ENCODE measurements around the gene FSTL4. TPM values are rescaled to one million over a fixed set of nuclear protein-coding genes. Genes with fewer than 3 reads are reported as not detected.

FSTL4 gene
- total RNA-seq, 1 experiment from 2014 or later, result 14.3 TPM

DNA sequence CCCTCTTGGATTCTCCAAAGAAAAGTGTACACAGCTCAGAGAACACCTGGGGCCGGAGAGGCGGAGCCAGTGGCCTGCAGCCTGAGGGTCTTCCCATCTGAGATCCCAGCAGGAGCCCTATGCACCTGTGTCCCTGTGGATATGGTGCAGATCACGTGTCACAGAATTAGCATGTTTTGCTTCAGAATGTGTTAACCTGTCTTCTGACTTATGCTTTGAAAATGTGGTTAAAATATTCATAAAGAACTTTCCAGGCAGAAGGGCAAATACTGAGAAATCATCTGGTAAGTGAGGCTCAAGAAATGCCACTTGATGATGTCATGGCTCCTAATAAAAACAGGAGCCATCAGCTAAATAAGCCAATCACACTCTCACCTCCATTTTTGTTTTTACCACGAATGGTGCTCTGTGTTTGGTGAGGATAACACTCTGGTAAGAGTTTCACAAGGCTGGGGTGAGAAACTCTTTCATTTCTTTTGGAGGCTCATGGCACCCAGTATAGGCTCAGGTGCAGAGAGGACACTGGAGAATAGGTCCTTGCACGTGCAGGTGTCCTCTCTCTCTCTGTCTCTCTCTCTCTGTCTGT is 279.8 kb downstream of the FSTL4 start:
- no peak for DNase-seq (ENCODE audit: extremely low read depth, low read depth)

DNA sequence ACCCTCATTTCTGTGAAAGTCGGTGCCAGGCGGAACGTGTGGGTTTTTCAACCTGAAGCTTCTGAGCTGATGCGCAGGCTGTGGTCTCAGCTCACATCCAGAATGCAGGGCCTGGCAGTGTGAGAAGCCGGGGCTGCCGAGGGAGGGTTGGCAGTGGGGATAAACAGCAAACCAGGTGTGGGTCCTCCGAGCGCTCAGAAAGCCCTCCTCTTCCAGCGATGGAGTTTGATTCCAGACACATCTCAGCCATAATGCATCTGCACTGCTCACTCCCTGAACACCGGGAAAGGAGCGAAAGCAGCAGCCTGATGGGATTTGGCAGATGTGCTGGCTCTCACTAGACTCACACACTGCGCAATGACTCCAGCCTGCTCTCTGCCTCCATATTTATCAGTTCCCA is 280.4 kb downstream of the FSTL4 start:
- DNase-seq (ENCODE audit: extremely low read depth, low read depth), result no peak

- DNase-seq (ENCODE audit: extremely low read depth, low read depth), result no peak
Observed at GRCh38 chr5:133330956-133331355, 281.4 kb downstream of the FSTL4 start.

GRCh38 chr5:133328800-133329199 is 283.5 kb downstream of the FSTL4 start:
- DNase-seq (ENCODE audit: extremely low read depth, low read depth), result no peak

GRCh38 chr5:133327946-133328401 is 284.4 kb downstream of the FSTL4 start:
- no peak for DNase-seq (ENCODE audit: extremely low read depth, low read depth)

DNA sequence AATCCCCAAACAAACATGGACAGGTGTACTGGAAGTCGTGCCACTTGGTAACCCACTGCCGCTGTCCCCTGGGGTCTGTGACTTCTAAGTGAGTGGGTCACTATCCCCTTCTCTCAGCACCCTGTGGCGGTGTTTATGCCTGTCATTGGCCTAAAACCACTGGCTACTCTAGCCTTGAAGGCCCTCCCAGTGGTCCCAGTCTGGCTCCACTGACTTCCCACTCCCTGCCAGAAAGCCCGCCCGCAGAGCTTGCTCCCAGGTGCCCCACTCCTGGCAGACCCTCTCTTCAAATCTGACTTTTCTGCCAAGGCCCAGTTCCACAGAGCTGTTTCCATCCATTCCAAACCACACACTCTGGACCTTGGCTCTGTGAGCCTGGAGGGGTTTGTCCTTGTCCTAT is 286.0 kb downstream of the FSTL4 start:
- no peak for DNase-seq (ENCODE audit: extremely low read depth, low read depth)

DNA sequence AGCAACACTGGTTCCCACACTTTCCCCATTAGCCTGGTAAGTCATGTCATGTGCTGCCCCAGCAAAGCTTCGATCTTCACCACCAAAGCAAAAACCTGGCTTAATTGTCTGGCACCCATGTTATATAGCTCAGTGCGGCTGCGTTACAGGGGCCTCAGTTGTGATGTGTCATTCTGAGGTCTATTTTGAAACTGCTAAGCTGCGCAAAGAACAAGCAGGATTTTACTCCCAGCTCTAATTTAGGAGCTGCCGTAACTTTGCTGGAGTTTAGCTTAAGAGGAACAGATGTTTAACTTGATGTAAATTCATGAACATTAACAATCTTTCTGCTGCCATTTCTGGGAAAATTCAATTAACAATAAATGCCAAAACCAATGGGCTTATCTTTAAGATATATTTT is 286.5 kb downstream of the FSTL4 start:
- DNase-seq (ENCODE audit: extremely low read depth, low read depth), result no peak

- DNase-seq (ENCODE audit: extremely low read depth, low read depth), result no peak
Observed at GRCh38 chr5:133324926-133325325, 287.4 kb downstream of the FSTL4 start.

DNA sequence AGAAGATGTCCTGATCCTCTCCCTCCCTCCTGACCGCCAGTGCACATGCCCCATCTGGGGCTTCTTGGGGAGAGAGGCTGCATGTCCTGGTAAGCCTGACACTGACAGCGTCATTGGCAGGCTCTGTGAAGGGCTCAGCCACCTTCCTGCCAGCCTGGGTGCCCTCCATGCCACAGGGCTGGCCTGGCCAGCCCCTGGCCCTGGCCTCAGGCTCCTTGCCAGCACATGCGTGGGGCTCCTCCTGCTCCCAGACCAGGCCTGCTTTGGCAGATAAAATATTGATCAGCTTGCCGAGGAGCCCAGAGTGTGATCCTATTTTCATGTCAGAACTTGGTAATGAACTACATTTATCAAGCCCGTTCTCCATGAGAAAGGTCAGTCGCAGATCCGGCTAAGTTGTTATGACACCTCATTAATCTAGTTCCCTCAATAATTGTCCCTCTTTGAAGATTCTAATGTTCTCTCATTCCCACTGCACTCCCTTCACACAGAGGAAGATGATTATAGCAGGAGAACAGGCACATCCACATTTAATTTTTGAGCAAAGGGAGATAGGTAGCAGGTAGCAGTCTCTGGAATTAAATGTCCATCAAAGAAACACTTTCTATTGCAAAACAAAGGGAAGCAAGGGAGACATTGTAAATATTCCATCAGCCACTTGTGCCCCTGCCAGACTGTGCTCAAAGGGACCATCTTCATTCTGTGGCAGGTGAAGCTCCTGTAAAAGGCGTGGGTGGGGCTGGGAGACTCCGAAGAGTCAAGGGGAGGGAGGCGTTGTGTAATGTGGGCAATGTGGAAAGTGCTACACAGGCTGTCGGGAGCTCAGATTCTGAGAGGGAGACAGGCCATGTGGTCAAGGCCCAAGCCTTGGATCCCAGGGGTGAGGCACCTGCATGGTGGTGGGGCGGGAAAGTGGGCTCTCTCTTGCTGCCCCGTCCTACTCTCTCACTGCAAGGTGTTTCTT is 288.6 kb downstream of the FSTL4 start:
- no peak for DNase-seq (ENCODE audit: extremely low read depth, low read depth)

GRCh38 chr5:133322743-133323142 is 289.6 kb downstream of the FSTL4 start:
- no peak for DNase-seq (ENCODE audit: extremely low read depth, low read depth)

DNA sequence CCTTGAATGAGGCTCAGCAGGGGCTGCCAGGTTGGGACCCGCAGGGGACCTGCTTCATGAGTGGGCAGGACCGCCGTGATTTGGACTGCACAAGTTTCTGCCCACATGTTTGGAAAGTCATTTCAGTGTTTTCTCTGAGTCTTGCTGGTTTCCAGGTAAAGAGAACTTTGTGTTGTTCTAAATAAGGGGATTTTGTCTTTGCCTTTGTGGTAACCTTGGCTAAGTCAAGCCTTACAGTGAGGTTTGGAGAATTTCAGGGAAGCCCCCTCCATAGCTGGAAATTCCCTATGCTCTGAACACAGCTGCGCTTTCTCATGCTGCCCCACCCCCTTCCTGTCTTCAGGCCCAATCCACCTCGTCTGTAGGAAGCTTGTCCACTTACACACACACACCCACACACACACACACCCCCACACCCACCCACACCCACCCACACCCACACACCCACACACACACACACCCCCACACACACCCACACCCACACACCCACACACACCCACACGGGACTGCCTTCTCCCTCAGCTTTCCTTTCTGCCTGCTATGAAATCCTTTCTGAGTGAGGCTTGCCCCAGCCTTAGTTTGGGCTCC is 290.4 kb downstream of the FSTL4 start:
- no peak for DNase-seq (ENCODE audit: extremely low read depth, low read depth)

DNA sequence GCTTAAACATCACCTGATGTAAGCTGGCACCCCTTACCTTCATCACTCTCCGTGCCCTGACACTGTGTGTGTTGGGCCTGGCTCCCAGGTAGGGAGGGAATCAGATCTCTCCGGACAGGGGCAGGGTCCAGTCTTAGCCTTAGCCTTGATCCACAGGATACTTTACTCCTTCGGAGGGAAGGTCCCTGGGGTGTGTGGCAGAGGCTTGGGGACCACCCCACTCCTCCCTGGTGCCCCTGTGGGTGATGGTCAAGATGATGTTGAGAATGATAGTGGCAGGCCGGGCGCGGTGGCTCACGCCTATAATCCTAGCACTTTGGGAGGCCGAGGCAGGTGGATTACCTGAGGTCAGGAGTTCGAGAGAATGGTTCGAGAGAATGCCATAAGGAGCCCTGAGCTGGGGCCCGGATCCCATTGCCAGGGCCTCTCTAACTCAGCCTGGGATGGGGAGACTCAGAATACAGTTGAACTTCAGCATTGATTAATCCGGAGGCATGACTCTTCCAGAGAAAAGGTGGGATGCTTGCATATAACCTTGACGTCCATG is 291.0 kb downstream of the FSTL4 start:
- DNase-seq (ENCODE audit: extremely low read depth, low read depth), result no peak

GRCh38 chr5:133319905-133320520 is 292.3 kb downstream of the FSTL4 start:
- DNase-seq (ENCODE audit: extremely low read depth, low read depth), result no peak

- no peak for DNase-seq (ENCODE audit: extremely low read depth, low read depth)
Observed at GRCh38 chr5:133319244-133319643, 293.1 kb downstream of the FSTL4 start.

DNA sequence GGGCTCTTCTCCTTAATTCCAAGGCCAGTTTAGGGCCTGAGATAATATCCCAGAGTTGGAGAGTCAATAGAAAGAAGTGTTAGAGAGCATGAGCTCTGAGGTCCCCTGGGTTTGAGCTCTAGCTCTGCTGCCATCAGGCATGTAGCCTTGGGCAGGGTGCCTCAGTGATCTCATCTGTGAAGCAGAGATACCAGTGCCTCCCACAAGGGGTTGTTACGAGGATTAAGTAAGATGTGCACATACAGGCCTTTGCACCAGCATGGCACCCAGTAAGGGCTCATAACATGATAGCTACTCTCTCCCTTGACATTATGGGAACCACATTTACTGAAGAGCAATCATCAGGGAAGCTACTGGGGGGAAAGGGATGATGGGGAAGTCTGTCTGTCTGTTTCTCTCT is 294.8 kb downstream of the FSTL4 start:
- no peak for DNase-seq (ENCODE audit: extremely low read depth, low read depth)

DNA sequence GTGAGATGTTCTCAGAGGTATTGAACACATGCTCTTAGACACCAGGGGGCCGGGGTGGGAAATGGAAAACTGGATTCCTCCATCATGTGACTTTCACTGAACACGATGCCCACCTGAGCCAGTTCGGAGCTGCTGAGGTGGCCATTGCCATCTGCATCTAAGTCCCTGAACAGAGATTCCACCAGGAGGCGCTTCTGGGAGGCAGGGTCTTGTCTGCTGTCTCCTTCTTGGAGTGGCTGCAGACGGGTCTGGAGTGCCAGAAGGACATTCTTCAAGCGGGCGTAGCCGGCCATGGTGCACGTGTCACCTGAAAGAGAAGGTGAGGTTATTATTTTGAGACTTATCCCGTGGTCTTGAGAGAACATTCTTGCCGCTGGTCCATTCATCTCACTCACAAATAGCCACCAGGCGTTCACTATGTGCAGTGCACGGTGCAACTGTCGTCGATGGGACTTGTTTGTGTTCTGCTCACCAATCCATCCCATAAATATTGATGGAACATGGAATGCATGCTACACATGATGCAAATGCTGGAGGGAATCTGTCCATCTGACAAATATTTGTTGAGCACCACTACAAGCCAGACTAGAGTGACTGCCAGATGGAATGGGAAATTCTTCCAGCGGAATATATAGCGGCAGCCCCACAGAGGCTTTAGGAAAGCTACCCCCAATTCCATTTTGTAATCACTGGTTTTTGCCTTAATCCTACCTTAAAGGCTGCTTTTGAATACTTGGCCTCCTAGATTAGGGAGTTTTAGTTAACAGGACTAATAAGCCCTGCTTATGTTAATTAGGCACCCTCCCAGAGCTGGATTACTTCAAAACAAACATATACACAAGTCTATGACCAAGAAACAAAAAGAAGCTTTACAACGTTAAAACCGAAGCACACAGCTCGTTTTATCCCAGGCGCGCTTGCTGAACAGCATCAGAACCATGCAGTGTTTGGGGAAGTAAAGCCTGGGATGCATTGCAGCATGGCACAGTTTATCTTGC is 295.7 kb downstream of the FSTL4 start:
- DNase-seq (ENCODE audit: extremely low read depth, low read depth), result no peak

DNA sequence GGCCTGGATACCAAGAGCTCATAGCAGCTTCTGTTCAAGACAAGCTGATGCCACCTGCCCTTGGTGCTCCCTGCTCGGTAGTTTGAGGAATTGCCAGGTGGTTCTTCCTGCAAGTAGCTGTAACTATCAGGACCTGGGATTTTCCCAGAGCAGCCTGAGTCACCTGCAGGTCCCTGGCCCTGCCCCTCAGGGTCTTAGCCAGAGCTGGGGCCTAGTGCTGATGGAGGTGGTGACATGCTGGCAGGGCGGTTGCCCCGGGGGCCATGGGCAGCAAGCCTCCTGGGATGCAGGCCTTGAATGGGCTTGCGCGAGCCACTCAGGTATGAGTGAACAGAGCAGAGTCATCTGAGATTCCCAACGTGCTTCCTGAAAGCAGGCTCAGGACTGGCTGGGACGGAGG is 298.3 kb downstream of the FSTL4 start:
- DNase-seq (ENCODE audit: extremely low read depth, low read depth), result no peak

GRCh38 chr5:133311176-133311575 is 301.2 kb downstream of the FSTL4 start:
- no peak for DNase-seq (ENCODE audit: extremely low read depth, low read depth)

- DNase-seq (ENCODE audit: extremely low read depth, low read depth), result no peak
Observed at GRCh38 chr5:133309984-133310621, 302.2 kb downstream of the FSTL4 start.
